ENCODE measurements around the gene ADAMTS17.

The ADAMTS17 gene

DNA sequence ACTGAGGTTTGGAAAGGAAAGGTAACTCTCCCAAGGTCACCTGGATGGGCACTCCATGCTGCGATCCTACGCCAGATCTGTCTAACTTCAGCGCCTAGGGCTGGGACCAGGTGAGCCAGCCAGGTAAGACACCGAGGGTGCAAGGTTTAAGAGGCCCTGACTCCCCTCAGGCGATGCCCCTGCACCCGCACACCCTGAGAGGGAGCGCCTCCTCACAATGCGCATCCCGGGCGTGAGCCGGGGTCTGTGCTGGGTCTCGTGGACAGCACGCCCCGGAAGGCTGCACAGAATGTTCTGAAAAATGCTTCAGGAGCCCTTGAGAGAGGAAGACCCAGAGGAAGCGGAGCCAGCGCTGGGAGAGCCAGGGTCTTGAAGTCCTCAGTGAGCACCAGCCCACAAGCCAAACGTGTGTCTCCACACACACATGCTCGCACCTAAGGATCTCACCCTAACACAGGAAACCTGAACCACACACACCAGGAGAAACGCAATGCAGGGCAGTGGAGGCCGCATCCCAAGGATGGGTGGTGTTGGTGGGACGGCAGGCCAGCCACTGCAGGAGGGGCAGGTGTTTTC lies 142.0 kb downstream of the ADAMTS17 start:
- DNase-seq (ENCODE audit: low spot score), result no peak

DNA sequence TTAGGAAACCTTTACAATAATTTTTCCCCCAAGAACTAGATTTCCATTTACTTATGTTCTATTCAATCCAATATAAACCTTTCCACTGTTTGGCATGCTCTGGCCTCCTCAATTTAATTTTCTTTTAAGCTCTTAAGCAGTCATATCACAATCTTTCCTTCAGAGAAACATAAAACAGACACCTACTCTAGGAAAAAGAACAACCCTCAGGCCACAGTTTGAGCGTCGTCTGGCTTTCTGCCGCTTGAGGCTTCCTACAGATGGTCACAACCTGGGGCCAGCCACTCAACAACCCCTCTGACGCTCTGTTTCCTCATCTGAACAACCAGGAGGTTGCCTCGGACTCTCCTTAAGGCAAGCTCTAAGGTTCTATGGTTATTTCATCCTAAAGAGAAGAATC lies 143.3 kb downstream of the ADAMTS17 start:
- no peak for DNase-seq (ENCODE audit: low spot score)

DNA sequence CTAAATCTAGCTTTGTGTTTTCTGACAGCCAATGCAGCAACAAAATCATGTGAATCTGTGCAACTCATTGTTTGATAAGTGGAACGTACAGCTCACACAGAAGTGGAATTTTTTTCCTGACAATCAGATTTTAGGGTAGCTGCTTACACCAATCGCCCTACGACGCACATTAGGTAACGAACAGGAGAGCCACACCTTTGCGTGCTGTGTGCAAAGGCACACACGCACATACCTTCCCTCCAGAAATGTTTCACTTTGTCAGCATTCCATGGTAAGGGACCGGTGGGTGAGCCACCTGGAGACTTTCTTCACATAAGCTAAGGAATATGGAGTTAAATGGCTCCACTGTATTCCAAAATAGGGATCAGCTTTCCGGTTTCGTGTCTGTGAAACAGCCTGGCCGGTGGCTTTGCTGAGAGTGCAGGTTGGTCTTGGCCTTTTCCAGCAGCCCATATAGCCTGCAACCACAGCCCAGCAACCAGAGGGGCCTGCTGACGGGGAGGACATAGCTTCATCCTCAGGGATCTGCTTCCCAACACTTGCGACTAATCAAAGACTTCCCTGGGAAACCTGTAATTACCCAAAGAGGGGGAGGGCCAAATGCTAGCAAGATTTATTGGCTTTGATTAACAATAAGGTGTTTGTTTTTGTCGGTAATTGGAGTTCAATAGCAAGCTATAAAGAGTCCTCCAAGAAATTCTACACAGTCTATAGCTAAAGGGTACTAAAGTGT lies 145.3 kb downstream of the ADAMTS17 start:
- DNase-seq (ENCODE audit: low spot score), result no peak

DNA sequence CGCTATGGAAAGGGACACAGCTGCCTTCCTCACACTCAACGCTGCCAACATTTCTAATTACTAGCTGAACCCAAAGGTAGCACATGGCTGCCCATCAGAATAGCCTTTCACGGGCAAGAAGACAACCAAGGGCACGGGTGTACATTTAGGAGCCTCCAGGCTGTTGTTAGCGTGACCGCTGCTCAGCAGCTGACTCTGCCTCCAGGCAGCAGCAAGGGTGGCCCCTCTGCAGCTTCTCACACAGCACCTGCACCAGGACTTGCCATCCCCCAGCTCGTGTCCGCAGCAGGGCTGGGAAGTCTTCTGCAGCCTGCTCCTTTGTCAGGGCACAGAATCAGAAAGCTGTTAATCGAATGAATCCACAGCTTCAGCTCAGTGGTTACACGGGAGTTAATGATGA lies 146.8 kb downstream of the ADAMTS17 start:
- no peak for DNase-seq (ENCODE audit: low spot score)

DNA sequence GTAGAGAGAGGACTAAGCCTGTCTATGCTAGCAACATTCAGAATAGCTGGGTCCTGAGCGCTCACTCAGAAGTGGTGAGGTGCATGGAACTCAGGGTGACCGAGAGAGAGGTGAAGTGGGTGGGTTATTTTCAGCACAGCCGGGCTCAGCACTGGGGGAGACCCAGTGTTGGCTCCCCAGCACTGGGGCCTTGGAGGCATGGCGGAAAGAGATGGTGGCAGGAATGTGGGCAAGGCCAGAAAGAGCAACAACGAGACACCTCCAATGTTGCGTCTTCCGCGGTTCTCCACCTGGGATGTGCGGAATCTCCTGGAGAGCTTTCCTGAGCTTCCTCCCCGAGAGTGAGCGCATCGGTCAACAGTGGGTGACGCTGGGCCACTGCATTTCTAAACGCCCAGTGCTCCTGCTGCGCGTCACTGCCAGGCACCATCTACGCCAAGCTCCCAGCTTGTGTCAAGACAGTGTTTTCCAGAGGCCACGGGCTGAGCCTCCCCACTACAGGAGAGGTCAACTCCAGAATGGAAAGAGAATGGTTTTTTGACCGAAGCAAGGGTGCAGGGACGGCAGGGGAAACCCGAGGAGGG lies 148.4 kb downstream of the ADAMTS17 start:
- no peak for DNase-seq (ENCODE audit: low spot score)

DNA sequence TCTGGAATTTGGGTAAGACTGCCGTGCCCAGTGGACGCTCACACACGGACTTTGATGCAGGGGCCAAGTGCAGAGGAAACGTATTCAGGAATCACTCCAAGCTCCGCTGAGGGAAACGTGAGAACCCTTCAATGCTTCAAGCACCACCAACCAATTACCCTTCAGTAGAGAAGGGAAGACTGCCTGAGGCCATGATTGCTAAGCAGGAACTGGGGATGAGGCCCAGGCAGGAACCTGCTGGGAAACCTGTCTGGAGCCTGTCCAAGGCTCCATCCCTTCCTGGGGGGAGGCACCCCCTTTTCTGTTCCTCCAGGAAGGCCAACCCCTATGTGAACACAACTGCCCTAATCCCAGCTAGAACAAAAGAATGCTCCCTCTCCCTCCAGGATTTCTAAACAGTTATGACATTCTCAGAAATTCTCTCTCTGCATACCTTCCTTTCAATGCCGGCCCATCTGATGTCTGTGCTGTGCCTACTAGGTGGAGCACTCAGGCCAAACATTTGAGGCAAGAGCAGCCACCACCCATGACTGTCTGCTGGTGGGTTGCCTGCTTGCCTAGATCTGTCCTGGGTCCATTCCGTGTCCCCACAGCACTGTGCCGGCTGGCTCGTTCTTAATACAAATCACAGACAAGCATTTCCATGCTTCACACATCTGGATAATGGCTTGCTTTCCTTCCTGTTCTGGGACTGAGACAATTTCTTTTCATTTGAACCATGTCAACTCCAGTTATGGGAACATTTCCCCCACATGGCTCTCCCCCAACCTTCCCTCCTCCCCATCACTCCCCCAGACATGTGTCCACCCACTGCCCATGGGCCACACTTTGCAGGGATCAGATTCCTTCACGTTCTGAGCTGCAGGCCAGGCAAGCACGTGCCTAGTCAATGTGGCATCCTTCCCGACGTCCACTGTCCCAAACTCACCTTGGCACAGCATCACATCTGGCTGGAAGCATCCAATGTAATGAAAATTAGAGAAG lies 149.4 kb downstream of the ADAMTS17 start:
- no peak for DNase-seq (ENCODE audit: low spot score)

DNA sequence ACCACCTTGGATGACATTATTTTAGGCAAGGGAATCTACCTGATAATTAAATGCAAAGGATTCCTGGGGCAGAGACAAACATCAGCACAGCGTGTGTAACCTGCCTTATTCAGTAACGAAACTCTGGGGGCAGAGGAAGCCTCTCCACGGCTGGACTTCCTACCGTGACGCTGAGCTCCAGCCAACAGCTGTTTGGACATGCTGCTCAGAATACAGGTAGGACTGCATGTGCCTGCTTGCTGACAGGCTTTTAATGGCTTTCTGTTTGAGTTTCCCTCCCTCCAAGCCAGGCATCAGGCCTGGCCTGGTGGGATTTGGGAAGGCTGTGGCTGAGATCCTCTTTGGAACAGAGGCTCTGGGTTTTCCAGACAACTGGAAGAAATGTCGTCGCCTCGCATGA lies 150.6 kb downstream of the ADAMTS17 start:
- DNase-seq (ENCODE audit: low spot score), result no peak

DNA sequence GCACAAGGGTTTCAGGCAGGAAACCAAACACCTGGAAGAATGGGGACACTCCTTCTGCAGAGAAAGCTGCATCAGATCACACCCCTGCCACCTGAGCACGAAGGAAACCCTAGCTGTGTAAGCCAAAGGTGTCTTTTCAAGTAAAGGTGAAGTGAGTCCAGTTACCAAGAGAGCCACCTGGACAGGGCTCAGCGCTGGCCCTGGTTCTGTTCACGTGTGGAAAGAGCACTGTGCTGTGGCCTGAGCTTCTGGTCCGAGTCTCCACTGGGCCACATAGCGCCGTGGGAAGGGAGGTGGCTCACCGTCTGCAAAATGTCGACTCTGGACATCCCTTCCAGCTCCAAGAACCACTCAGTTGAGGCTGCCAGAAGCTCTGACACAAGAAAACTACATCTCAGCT lies 151.1 kb downstream of the ADAMTS17 start:
- DNase-seq (ENCODE audit: low spot score), result no peak

DNA sequence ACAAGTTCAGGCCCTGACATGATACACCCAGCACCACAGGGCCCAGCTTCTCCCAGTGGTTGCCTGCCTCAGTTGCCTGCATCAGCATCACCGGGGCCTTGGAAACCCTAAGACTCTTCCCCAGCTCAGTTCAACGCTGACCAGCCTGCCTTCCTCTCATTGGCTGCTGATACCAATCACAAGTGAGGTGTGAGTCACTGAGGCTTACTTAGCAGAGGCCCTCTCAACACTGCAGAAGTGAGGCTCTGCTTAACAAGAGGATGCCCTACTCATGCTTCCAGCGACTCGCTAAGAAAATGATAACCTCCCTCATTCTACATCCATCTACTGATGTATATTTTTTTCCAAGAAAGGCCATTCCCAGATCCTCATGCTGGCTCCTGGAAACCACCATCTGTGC lies 151.9 kb downstream of the ADAMTS17 start:
- no peak for DNase-seq (ENCODE audit: low spot score)

DNA sequence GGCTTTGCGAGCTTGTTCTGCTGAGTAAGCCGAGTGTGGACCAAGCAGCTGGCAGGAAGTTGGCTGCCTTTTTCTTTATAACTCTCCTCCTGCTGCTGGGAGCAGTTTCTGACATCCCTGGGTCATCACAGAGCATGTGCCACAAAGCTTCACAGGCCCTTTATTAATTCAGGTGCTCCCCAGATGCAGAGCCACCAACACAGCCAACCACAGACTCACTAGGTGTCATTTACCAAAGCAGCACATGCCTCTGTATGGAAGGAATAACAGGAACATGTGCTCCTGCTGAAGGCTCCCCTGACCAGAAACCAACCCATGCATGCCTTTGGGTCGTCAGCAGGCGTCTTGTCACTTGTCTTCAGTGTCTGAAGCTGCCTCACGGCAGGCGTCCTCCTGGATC lies 152.5 kb downstream of the ADAMTS17 start:
- DNase-seq (ENCODE audit: low spot score), result no peak

DNA sequence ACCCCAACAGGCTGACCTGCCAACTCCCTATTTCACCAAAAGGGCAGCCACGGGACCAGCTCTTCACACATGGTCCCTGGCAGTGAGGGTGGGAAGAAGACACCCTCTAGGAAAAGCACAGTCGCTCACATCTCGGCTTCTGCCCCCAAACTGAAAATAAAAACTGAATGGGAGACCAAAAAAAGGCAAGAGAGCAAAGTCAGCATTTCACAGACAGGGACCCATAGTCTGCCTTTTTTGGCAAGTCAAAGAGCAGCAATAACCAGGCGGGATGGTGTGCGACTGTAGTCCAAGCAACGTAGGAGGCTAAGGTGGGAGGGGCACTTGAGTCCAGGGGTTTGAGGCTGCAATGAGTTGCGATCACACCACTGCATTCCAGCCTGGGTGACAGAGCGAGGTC lies 154.1 kb downstream of the ADAMTS17 start:
- no peak for DNase-seq (ENCODE audit: low spot score)

DNA sequence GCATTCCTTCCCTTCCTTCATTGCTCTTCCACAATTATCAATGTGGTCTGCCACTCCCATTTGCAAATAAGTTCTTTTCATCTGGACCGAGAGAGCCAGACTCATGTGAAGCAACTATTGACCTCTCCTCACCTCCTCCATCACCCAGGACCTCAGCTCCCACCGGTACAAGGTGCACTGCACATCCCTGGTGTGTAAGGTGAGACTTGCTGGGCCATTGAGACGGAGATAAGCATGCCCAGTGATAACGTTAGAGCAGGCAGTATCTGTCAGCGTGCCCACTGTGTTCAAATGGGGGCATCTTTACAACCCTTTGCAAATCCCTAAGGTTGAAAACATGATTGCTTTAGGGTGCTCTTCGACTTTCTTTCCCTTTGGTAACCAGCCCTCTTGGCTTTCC lies 154.8 kb downstream of the ADAMTS17 start:
- DNase-seq (ENCODE audit: low spot score), result no peak

DNA sequence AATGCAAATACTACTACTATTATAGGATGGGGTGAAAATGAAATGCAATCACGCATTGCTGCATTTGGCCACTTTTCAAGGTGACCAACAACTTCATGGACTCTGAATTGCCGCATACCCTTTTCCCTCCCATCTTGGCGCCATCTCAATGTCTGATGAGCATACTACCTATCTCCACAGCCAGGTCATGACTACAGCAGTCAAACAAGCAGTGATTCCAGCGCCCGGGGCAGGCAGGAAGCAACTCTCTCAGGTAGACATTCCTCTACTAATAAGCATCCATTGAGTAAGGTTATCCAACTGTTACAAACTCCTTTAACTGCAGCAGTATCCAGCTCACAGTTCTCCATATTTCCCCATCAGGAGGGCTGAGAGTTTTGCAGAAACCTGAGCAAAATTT lies 155.4 kb downstream of the ADAMTS17 start:
- no peak for DNase-seq (ENCODE audit: low spot score)

DNA sequence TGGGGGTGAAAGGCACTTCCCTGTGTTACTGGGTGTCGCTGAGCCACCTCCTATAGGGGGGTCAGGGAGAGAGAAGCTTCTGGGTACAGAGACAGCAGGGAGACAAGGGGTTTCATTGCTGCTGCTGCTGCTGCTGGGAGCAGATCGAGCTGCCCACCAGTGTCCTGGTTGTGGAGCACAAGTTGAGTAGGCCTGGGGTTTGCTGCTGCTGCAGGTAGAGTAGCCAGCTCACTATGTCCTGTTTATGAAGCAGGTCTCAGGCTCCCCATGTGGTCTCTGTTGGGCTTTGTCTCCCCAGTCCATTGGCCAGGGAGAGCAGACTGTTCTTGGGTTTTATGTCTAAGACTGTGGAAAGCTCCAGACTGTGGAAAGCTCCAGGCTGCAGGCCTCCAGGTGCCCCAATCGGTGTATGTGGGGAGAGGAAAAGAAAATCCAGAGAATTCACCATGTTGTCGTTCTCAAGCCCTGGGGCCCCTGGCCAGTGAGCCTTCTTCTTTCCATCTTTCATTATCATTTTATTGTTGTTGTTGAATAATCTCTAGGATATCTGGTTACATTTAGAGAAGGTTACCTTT lies 157.8 kb downstream of the ADAMTS17 start:
- no peak for DNase-seq (ENCODE audit: low spot score)

DNA sequence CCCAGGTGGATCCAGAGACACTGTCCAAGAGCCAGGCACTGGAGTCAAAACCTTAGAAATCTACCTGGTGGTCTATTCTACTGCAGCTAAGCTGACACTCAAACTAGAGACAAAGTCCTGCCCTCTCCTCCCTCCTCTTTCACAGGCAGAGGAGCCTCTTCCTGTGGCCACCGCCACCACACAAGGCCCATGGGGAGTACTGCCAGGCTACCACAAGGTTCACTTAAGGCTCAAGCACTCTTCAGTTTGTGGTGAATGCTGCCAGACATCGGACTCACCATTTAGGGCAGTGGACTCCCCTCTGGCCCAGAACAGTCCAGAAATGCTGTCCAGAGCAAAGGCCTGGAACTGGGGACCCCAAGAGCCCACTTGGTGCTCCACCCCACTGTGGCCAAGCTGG lies 160.9 kb downstream of the ADAMTS17 start:
- no peak for DNase-seq (ENCODE audit: low spot score)

DNA sequence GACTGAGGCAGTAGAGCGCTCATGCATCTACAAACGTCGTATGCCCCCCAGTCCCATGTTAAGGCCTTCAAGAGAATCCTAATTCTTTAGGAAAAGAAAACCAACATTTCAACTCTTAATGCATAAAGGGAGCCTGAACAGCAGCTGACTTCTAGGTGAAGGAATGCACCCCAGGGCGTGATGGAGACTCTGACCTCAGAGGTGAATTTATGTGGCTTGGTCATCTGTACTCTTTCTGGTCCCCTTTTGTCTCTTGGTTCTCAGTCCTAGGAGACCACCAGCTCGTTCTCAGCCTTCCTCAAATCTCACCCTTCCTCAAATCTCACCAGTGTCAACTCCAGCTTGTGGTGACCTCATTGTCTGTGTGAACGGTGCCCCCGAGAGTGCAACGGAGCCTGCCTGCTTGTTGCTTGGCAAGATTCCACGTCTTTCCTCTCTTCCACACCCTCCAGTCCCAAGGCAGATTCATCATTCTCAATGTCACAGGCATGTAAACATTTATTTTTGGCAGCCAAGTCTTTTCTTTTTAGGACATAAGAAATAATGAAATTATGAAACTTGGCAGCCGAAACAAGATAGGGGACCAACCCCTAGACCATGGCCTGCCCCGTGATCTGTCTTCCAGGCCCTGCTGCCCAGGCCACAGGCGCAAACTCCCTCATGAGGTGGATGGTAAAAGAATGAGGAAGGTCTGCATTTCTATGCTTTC lies 166.2 kb downstream of the ADAMTS17 start:
- no peak for DNase-seq (ENCODE audit: low spot score)

DNA sequence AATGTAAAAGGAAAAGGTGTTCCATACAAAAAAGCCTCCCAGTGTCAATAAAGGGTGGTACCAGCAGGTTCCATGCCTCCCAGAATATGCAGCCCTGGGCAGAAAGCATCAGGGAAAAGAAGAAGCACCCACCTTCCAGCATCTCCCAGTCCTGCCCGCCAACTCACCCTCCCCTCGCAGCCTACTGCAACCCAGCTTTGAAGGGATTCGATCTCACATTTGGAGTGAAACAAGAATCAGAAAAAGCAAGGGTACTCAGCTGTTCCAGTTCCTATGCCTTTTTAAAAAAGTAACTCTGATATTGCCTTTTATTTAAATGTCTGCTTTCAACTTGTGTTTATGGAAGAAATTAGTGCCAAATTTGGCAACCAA lies 166.9 kb downstream of the ADAMTS17 start:
- DNase-seq (ENCODE audit: low spot score), result no peak

DNA sequence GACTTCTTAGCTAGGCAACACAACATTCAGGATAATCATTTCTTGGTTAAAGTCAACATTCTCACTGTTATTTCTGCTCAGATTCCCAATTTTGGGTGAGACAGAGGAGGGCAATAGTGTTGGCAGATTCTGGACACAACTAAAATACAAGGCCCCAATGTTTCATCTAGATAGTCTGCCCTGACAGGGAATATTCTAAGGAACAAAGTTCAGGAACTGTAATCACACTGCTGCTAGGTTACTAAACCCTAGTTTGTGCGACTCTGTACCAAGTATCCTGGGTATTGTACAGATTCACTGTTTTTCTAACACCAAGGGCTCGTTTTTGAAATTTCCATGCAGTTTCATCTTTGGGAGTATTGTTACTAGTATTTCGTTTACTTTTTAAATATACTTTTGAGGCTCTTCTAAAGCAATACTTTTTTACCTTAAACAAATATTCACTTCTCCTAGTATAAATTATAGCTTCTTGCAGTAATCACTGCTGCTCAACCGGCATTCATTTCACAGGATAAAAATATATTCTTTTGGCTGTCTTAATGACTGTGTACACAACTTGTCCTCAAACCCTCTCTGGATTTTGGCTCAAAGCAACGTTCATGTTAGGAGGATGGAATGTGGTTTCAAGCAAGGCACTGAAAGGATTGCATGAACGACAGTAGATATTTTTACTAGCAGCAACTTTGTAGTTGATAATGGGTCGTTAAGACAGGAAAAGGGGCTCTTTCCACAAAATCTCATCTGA lies 167.4 kb downstream of the ADAMTS17 start:
- DNase-seq (ENCODE audit: low spot score), result no peak

DNA sequence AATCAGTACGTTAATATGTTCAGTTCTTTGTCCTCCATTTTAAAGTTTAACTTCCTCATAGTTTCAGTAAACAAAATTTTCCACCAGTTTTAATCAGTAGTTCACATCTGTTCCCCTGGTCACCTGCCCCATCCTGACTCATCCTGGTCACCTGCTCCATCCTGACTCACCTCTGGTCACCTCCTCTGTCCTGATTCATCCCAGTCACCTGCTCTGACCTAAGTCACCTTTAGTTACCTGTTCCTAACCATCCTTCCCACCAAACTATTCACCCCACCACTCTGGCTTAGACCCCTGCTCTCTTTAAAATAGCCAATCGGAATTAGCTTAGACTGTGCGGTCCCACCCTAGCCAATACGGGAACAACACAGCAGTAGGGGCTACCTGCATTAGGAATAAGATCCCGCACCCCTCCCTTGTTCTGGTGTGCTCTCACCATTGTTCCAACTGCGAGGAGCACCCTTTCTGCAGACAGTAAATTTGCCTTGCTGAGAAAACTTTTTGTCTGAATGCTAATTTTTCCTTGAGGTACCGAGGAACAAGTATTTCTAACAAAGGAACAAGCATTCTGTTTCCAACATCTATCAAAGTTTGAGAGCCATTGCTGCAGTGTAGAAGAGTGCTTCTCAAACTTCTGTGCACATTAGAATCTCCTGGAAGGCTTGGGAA lies 169.3 kb downstream of the ADAMTS17 start:
- DNase-seq (ENCODE audit: low spot score), result no peak

DNA sequence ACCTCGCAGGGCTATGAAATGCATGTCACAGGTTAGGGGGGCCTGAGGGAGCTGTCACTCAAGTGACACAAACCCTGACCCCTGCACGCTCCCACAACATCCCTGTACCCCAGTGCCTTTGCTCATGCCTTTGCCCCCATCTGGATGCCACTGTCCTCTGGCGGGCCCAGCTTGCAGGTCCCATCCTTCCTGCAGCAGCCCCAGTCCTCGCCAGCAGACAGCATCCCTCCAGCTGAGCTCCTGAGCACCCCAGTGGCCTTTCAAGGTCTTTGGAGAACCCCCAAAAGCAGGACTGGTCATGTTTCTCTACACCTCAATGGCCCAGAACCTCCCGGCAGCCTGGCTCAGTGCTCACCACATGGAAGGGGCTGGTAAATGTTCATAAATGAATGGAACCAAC lies 170.4 kb downstream of the ADAMTS17 start:
- no peak for DNase-seq (ENCODE audit: low spot score)

Data from globus pallidus (tissue), 1 donor.